HEK293 (cell line): ENCODE data around the gene HDAC11.

Source experiments
- CTCF ChIA-PET: fragments of 350-600 bp; formaldehyde crosslinking; extraction: SDS; loops from one replicate; lab custom pipeline; 2021; ENCODE audit warnings: antibody characterized with exemption; lab: Yijun Ruan, JAX
- POLR2A ChIA-PET: fragments of 300-600 bp; formaldehyde crosslinking; extraction: SDS; loops from one replicate; lab custom pipeline; 2020; ENCODE audit warnings: antibody characterized with exemption, inconsistent platforms; lab: Yijun Ruan, JAX
- H3K27ac ChIP-seq: fragments of 200-500 bp; sonication (Bioruptor generic); 2 replicates; pipeline ENCODE4 v1.5.1; 2014; ENCODE audit warnings: low read depth, low read length, control low read depth, inconsistent platforms; ENCODE audit errors: extremely low read depth
- H3K36me3 ChIP-seq, 2 experiments: fragments of 200-500 bp in 1 of 2; sonication (Bioruptor generic) in 1 of 2; 1 replicate in 1 of 2; 2 replicates in 1 of 2; pipeline ENCODE4 v1.5.1; 2014 to 2017; ENCODE audit warnings: inconsistent platforms in 2 of 2, low read length in 2 of 2; ENCODE audit not compliant: control insufficient read depth in 2 of 2, insufficient read depth in 1 of 2
- H3K4me1 ChIP-seq: fragments of 200-500 bp; sonication (Bioruptor generic); 2 replicates; pipeline ENCODE4 v1.5.1; 2014; ENCODE audit warnings: mild to moderate bottlenecking, low read length, inconsistent platforms; ENCODE audit not compliant: control insufficient read depth, insufficient read depth
- H3K4me3 ChIP-seq: 2 replicates; pipeline ENCODE4 v1.5.1; 2011; ENCODE audit warnings: low read depth, mild to moderate bottlenecking, control low read depth, low read length, moderate library complexity
- H3K9me3 ChIP-seq: fragments of 200-500 bp; sonication (Bioruptor generic); 2 replicates; pipeline ENCODE4 v1.5.1; 2014; ENCODE audit warnings: low read depth, low read length, inconsistent platforms; ENCODE audit not compliant: control insufficient read depth, insufficient read depth
- KLF8 ChIP-seq: fragments of 450-650 bp; formaldehyde crosslinking; IDR thresholded peaks from 2 replicates; pipeline ENCODE4 v1.5.1; 2016; ENCODE audit warnings: missing biosample characterization, missing genetic modification characterization
- OSR2 ChIP-seq: fragments of 450-650 bp; formaldehyde crosslinking; IDR thresholded peaks from 2 replicates; pipeline ENCODE4 v1.5.1; 2016; ENCODE audit warnings: missing biosample characterization, missing genetic modification characterization
- RBAK ChIP-seq: fragments of 450-650 bp; formaldehyde crosslinking; IDR thresholded peaks from 2 replicates; pipeline ENCODE4 v1.5.1; 2016; ENCODE audit warnings: missing biosample characterization, missing genetic modification characterization
- SALL2 ChIP-seq: fragments of 450-650 bp; formaldehyde crosslinking; IDR thresholded peaks from 2 replicates; pipeline ENCODE4 v1.5.0; 2017; ENCODE audit warnings: missing biosample characterization, mild to moderate bottlenecking, missing genetic modification characterization, borderline replicate concordance
- SP3 ChIP-seq: fragments of 450-650 bp; formaldehyde crosslinking; IDR thresholded peaks from 2 replicates; pipeline ENCODE4 v1.5.1; 2016; ENCODE audit warnings: missing biosample characterization, missing genetic modification characterization
- TCF7L2 ChIP-seq: IDR thresholded peaks from 2 replicates; pipeline ENCODE4 v1.6.1; 2011; ENCODE audit warnings: low read depth, mild to moderate bottlenecking, inconsistent platforms, low read length, moderate library complexity, borderline replicate concordance
- TRIM28 ChIP-seq: IDR thresholded peaks from 2 replicates; pipeline ENCODE4 v1.6.1; 2011; ENCODE audit warnings: low read length, control low read depth, borderline replicate concordance
- WT1 ChIP-seq: fragments of 450-650 bp; formaldehyde crosslinking; IDR thresholded peaks from 2 replicates; pipeline ENCODE4 v1.5.1; 2016; ENCODE audit warnings: missing biosample characterization, missing genetic modification characterization
- YY1 ChIP-seq: fragments of 450-650 bp; formaldehyde crosslinking; IDR thresholded peaks from 2 replicates; pipeline ENCODE4 v1.5.1; 2018; ENCODE audit warnings: missing biosample characterization, missing genetic modification characterization
- ZBTB48 ChIP-seq: fragments of 450-650 bp; formaldehyde crosslinking; IDR thresholded peaks from 2 replicates; pipeline ENCODE4 v1.5.1; 2016; ENCODE audit warnings: missing biosample characterization, missing genetic modification characterization
- ZBTB8A ChIP-seq: fragments of 450-650 bp; formaldehyde crosslinking; IDR thresholded peaks from 2 replicates; pipeline ENCODE4 v1.5.1; 2016; ENCODE audit warnings: missing biosample characterization, missing genetic modification characterization
- ZFP41 ChIP-seq: fragments of 450-650 bp; formaldehyde crosslinking; IDR thresholded peaks from 2 replicates; pipeline ENCODE4 v1.5.1; 2016; ENCODE audit warnings: missing biosample characterization, missing genetic modification characterization, borderline replicate concordance
- ZNF10 ChIP-seq: fragments of 450-650 bp; formaldehyde crosslinking; IDR thresholded peaks from 2 replicates; pipeline ENCODE4 v1.5.1; 2017; ENCODE audit warnings: missing biosample characterization, missing genetic modification characterization
- ZNF112 ChIP-seq: fragments of 450-650 bp; formaldehyde crosslinking; IDR thresholded peaks from 2 replicates; pipeline ENCODE4 v1.5.0; 2017; ENCODE audit warnings: missing biosample characterization, missing genetic modification characterization
- ZNF121 ChIP-seq: fragments of 450-650 bp; formaldehyde crosslinking; IDR thresholded peaks from 2 replicates; pipeline ENCODE4 v1.5.1; 2016; ENCODE audit warnings: missing biosample characterization, missing genetic modification characterization
- ZNF302 ChIP-seq: fragments of 450-650 bp; formaldehyde crosslinking; IDR thresholded peaks from 2 replicates; pipeline ENCODE4 v1.5.1; 2016; ENCODE audit warnings: missing biosample characterization, missing genetic modification characterization, low read depth
- ZNF335 ChIP-seq: fragments of 450-650 bp; formaldehyde crosslinking; conservative IDR thresholded peaks from 2 replicates; pipeline ENCODE4 v1.5.1; 2016; ENCODE audit warnings: missing biosample characterization, missing genetic modification characterization
- ZNF350 ChIP-seq: fragments of 450-650 bp; formaldehyde crosslinking; IDR thresholded peaks from 2 replicates; pipeline ENCODE4 v1.5.0; 2017; ENCODE audit warnings: missing biosample characterization, mild to moderate bottlenecking, missing genetic modification characterization
- ZNF501 ChIP-seq: fragments of 450-650 bp; formaldehyde crosslinking; IDR thresholded peaks from 2 replicates; pipeline ENCODE4 v1.5.1; 2016; ENCODE audit warnings: missing biosample characterization, missing genetic modification characterization
- ZNF558 ChIP-seq: fragments of 450-650 bp; formaldehyde crosslinking; IDR thresholded peaks from 2 replicates; pipeline ENCODE4 v1.5.1; 2016; ENCODE audit warnings: missing biosample characterization, missing genetic modification characterization
- ZNF777 ChIP-seq: fragments of 450-650 bp; formaldehyde crosslinking; IDR thresholded peaks from 2 replicates; pipeline ENCODE4 v1.5.1; 2017; ENCODE audit warnings: missing biosample characterization, missing genetic modification characterization, borderline replicate concordance
- ZNF830 ChIP-seq: fragments of 450-650 bp; IDR thresholded peaks from 2 replicates; pipeline ENCODE4 v1.5.0; 2018; ENCODE audit warnings: missing biosample characterization, missing genetic modification characterization, low read depth, mild to moderate bottlenecking, moderate library complexity
- ZXDB ChIP-seq: fragments of 450-650 bp; formaldehyde crosslinking; IDR thresholded peaks from 2 replicates; pipeline ENCODE4 v1.5.1; 2016; ENCODE audit warnings: missing biosample characterization, missing genetic modification characterization
- TF ChIP-seq, protein P1 (sequence below): fragments of 450-650 bp; formaldehyde crosslinking; IDR thresholded peaks from 2 replicates; pipeline ENCODE4 v1.5.1; 2017; ENCODE audit warnings: missing biosample characterization, missing genetic modification characterization
- TF ChIP-seq, protein P2 (sequence below): fragments of 450-650 bp; formaldehyde crosslinking; IDR thresholded peaks from 2 replicates; pipeline ENCODE4 v1.5.1; 2017; ENCODE audit warnings: missing biosample characterization, missing genetic modification characterization

Gene HDAC11

DNA sequence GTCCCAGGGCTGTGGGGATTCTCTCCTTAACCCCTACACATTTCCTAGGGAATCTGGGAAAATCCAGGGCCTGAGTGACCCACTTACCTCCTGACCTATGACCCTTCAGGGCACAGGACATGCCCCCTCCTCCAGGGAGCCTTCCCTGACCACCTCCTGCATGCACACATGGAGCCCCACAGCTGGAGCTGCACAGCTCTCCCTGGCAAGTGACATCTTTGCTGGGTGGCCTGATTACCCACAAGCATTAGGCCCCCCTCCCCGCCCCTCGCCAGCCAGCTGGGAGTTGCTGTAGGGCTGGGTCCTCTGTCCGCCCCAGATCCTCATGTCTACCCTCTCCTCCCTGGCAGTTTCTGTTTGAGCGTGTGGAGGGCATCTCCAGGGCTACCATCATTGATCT is 21.4 kb downstream of the HDAC11 start:
- Histone ChIP-seq H3K4me1 (no peaks in the 10 kb centered on the region), H3K4me3 (no peak overlapping the region), H3K36me3 (no peaks in the 10 kb centered on the region), H3K27ac (no peak overlapping the region), H3K9me3 (no peaks in the 10 kb centered on the region)
- ChIA-PET CTCF (interaction anchor here (8.4 kb wide), 1 partner anchor 146 kb away, joined by 181 read pairs; no protein-coding TSS in a partner anchor), POLR2A (no interaction called here)
- no peak for TF ChIP-seq RBAK (tag by site-specific recombination)
- no peak for TF ChIP-seq OSR2 (tag by site-specific recombination)
- TF ChIP-seq, protein P1, sequence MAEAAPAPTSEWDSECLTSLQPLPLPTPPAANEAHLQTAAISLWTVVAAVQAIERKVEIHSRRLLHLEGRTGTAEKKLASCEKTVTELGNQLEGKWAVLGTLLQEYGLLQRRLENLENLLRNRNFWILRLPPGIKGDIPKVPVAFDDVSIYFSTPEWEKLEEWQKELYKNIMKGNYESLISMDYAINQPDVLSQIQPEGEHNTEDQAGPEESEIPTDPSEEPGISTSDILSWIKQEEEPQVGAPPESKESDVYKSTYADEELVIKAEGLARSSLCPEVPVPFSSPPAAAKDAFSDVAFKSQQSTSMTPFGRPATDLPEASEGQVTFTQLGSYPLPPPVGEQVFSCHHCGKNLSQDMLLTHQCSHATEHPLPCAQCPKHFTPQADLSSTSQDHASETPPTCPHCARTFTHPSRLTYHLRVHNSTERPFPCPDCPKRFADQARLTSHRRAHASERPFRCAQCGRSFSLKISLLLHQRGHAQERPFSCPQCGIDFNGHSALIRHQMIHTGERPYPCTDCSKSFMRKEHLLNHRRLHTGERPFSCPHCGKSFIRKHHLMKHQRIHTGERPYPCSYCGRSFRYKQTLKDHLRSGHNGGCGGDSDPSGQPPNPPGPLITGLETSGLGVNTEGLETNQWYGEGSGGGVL (tag by site-specific recombination), result no peak
- no peak for TF ChIP-seq ZNF121 (tag by site-specific recombination)
- TF ChIP-seq ZNF112, result no peak
- TF ChIP-seq WT1 (tag by site-specific recombination), result no peak
- TF ChIP-seq SALL2 (tag by site-specific recombination), result no peak
- no peak for TF ChIP-seq ZNF830 (tag by site-specific recombination)
- TF ChIP-seq ZNF335 (tag by site-specific recombination), result no peak
- no peak for TF ChIP-seq TCF7L2

DNA sequence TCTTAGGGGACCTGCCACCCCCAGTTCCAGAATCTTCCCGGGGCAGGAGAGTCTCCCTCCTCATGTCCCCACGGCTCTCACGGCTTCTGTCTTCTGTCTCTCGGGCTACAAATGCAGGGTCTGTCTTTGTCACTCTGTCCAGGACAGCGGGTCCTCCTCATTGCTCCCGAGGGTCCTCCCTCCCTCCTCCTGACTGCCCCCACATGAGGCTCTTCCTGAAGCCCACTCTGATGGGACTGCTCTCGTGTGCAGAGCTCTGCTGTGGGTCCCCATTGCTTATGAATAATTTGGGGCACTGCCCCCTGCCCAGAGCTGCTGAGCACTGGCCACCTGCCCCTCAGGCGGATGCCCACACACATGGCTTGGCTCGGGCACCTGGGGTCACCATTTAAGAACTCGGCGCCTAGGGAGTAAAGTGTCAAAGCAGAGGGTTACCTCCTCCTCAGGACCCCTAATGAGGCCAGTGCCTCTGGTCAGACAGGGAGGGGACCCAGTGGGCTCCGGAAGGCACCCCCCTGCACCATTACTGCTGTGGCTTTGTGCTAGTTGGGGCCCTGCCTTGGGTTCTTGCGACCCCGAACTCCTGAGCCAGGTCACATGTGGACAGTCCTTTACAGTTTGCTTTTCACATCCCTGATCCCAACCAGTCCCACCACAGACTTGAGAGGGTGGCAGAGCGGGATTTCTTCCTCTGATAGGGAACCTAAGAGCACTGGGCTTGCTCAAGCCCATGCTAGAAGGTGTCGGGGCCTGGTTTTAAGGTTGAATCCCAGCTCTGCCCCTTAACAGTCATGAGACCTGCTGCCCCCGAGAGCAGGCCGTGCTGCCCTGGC is 22.1 kb downstream of the HDAC11 start:
- H3K4me1 ChIP-seq, result no peaks in the 10 kb centered on the region
- ChIA-PET POLR2A (interaction anchor here (0.7 kb wide), 1 partner anchor 87 kb away, joined by 4 read pairs; no protein-coding TSS in a partner anchor), CTCF (interaction anchor here (8.4 kb wide), 1 partner anchor 145 kb away, joined by 181 read pairs; no protein-coding TSS in a partner anchor)
- H3K9me3 ChIP-seq, result no peaks in the 10 kb centered on the region
- TF ChIP-seq ZNF302, result no peak
- no peak for TF ChIP-seq TRIM28
- no peak for TF ChIP-seq ZNF501 (tag by site-specific recombination)
- no peak for TF ChIP-seq SP3 (tag by site-specific recombination)
- no peak for TF ChIP-seq ZFP41 (tag by site-specific recombination)
- TF ChIP-seq ZNF10 (tag by site-specific recombination), result no peak
- no peak for TF ChIP-seq ZNF777 (tag by site-specific recombination)
- TF ChIP-seq ZBTB48 (tag by site-specific recombination), result no peak
- TF ChIP-seq ZNF558, result no peak
- TF ChIP-seq ZBTB8A (tag by site-specific recombination), result no peak
- no peak for TF ChIP-seq ZXDB (tag by site-specific recombination)
- TF ChIP-seq ZNF350 (tag by site-specific recombination), result no peak
- TF ChIP-seq YY1, result no peak
- no peak for TF ChIP-seq KLF8 (tag by site-specific recombination)
- TF ChIP-seq, protein P2, sequence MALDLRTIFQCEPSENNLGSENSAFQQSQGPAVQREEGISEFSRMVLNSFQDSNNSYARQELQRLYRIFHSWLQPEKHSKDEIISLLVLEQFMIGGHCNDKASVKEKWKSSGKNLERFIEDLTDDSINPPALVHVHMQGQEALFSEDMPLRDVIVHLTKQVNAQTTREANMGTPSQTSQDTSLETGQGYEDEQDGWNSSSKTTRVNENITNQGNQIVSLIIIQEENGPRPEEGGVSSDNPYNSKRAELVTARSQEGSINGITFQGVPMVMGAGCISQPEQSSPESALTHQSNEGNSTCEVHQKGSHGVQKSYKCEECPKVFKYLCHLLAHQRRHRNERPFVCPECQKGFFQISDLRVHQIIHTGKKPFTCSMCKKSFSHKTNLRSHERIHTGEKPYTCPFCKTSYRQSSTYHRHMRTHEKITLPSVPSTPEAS (tag by site-specific recombination), result no peak
- no peak overlapping the region for H3K4me3 ChIP-seq
- no peaks in the 10 kb centered on the region for H3K36me3 ChIP-seq
- H3K27ac ChIP-seq, result no peak overlapping the region
